ENCODE data around the gene AMFR. TPM values are rescaled to one million over a fixed set of nuclear protein-coding genes. Genes with fewer than 3 reads are reported as not detected.

Gene AMFR
- total and polyA plus RNA-seq, 2 donors: 34.6 to 52.4 TPM

DNA sequence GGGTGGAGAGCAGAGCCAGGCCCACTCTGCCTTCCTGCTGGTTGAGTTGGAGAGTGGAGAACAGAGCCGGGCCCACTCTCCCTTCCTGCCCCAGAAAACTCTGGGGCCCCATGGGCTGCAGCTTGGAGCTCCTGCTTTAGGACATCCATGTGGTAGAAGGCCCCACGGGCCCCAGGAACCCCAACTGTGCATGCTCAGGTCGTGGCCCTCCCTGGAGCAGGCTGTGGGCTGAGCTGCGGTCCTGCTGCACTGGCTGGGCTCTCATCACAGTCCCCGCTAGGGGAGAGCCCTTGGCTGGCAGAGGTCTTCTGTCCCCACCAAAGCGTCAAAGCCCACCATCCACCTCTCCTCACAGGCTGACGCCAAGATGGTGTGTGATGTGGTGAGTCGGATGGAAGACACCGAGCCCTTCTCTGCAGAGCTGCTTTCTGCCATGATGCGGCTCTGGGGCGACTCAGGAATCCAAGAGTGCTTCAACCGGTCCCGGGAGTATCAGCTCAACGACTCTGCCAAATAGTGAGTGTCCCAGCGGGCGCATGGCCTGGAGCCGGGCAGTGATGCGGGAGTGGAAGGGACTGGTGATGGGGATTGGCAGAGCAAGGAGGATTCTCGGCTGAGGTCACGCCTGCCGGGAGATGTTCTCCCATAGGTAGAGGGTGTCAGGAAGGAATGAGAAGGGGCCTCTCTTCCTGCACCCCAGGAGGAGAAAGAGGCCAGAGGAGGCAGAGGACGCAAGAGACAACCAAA is 96.9 kb downstream of the AMFR start:
- WGBS: 96% methylated on average over 22 of the region's 22 CpGs
- no peak for DNase-seq (ENCODE audit: low read depth in 6 of 9, low spot score in 9 of 9)
- H3K4me1 ChIP-seq (ENCODE audit: control insufficient read depth in 2 of 2, insufficient read depth in 2 of 2, low read length in 2 of 2): no peaks in the 10 kb centered on the region
- H3K27ac ChIP-seq (ENCODE audit: low read depth in 1 of 2, low read length in 1 of 2): no peak overlapping the region
- no peaks in the 10 kb centered on the region for H3K36me3 ChIP-seq (ENCODE audit: control insufficient read depth in 2 of 2, insufficient read depth in 2 of 2, low read length in 1 of 2)
- H3K9me3 ChIP-seq (ENCODE audit: control insufficient read depth in 2 of 2, insufficient read depth in 1 of 2, low read length in 1 of 2): no peaks in the 10 kb centered on the region
- H3K27me3 ChIP-seq (ENCODE audit: control insufficient read depth in 2 of 2, insufficient read depth in 1 of 2, low read length in 1 of 2): no peaks in the 10 kb centered on the region
- no peak overlapping the region for H3K4me3 ChIP-seq (ENCODE audit: low read length in 2 of 2)

DNA sequence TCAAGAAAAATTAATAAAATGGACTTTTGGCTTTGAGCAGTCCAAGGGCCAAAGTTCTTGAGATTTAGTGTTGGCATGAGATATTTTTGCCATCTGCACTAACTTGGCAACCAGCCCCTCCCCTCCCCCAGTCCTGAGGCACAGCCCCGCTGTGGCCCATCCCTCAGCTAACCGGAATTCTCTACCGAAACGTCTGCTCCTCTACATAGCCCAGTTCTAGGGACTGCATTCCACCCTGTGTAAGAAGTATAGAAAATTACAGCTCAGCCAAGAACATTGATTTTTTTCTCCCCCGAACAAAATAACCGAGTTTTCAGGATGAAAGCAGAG is 97.5 kb downstream of the AMFR start:
- H3K27ac ChIP-seq (ENCODE audit: low read depth in 1 of 2, low read length in 1 of 2): no peak overlapping the region
- no peak overlapping the region for H3K4me3 ChIP-seq (ENCODE audit: low read length in 2 of 2)
- H3K4me1 ChIP-seq (ENCODE audit: control insufficient read depth in 2 of 2, insufficient read depth in 2 of 2, low read length in 2 of 2): no peaks in the 10 kb centered on the region
- DNase-seq (ENCODE audit: low read depth in 6 of 9, low spot score in 9 of 9): no peak
- no peaks in the 10 kb centered on the region for H3K36me3 ChIP-seq (ENCODE audit: control insufficient read depth in 2 of 2, insufficient read depth in 2 of 2, low read length in 1 of 2)
- 96% methylated on average over 6 of the region's 6 CpGs for WGBS
- no peaks in the 10 kb centered on the region for H3K27me3 ChIP-seq (ENCODE audit: control insufficient read depth in 2 of 2, insufficient read depth in 1 of 2, low read length in 1 of 2)
- no peaks in the 10 kb centered on the region for H3K9me3 ChIP-seq (ENCODE audit: control insufficient read depth in 2 of 2, insufficient read depth in 1 of 2, low read length in 1 of 2)

DNA sequence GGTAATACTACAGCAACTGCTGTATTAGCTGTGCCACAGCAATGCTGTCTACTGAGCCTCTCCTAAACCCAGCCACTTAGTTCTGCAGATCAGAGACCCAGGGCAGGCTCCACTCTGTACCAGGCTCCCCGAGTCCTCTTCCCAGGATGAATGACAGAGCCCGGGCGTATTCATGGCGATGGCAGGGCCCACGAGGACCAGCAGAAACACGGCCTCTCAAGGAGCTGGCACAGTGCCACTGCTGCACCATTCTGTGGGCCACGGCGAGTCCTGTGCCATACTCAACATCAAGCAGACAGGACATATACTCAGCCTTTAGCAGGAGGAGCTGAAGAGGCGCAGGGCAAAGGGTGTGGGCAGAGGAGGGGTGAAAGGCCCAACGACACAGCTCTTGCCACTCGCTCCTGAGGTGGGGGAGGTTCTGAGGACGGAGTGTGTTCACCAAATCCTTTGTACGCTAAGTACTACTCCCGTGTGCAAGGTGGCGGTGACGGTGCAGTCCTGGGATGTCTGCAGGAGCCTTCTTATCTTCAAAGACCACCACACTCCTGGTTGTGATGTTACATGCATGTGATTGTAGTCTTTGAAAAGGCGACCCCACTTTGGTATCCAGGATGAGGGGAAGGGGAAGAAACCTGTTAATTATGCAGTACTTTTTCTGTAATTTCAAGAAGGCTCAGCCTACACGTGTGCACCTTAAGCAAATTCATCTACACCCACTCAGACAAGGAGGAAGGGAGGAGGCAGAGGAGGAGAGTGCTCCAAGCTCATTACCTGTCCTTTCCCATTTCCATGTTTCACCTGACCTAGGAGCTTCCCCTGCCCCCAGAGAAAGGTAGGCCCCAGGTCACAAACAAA is 98.0 kb downstream of the AMFR start:
- H3K27me3 ChIP-seq (ENCODE audit: control insufficient read depth in 2 of 2, insufficient read depth in 1 of 2, low read length in 1 of 2): no peaks in the 10 kb centered on the region
- 95% methylated on average over 18 of the region's 18 CpGs for WGBS
- H3K4me3 ChIP-seq (ENCODE audit: low read length in 2 of 2): no peak overlapping the region
- DNase-seq (ENCODE audit: low read depth in 6 of 9, low spot score in 9 of 9): no peak
- no peaks in the 10 kb centered on the region for H3K9me3 ChIP-seq (ENCODE audit: control insufficient read depth in 2 of 2, insufficient read depth in 1 of 2, low read length in 1 of 2)
- no peaks in the 10 kb centered on the region for H3K4me1 ChIP-seq (ENCODE audit: control insufficient read depth in 2 of 2, insufficient read depth in 2 of 2, low read length in 2 of 2)
- no peak overlapping the region for H3K27ac ChIP-seq (ENCODE audit: low read depth in 1 of 2, low read length in 1 of 2)
- no peaks in the 10 kb centered on the region for H3K36me3 ChIP-seq (ENCODE audit: control insufficient read depth in 2 of 2, insufficient read depth in 2 of 2, low read length in 1 of 2)

DNA sequence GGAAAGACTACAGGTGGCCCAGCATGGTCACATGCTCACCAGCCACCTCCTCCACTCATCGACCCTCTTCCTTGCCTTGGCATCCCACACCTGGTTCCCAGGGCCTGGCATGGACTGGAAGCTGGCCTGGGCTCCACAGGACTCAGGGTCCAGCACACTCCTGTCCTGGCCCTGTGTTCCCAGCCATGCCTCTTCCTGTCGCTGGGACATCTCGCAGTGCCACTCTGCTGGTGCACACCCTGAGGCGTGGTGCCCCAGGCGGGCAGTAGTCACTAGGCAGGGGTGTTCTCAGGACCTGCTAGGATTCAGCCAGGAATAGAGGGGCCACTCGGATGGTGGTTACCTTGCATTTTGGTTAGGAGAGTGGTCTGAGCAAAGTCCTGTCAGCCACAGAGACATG is 99.4 kb downstream of the AMFR start:
- no peaks in the 10 kb centered on the region for H3K9me3 ChIP-seq (ENCODE audit: control insufficient read depth in 2 of 2, insufficient read depth in 1 of 2, low read length in 1 of 2)
- no peak overlapping the region for H3K4me3 ChIP-seq (ENCODE audit: low read length in 2 of 2)
- WGBS: 94% methylated on average over 6 of the region's 6 CpGs
- H3K27me3 ChIP-seq (ENCODE audit: control insufficient read depth in 2 of 2, insufficient read depth in 1 of 2, low read length in 1 of 2): no peaks in the 10 kb centered on the region
- no peaks in the 10 kb centered on the region for H3K4me1 ChIP-seq (ENCODE audit: control insufficient read depth in 2 of 2, insufficient read depth in 2 of 2, low read length in 2 of 2)
- no peak for DNase-seq (ENCODE audit: low read depth in 6 of 9, low spot score in 9 of 9)
- H3K36me3 ChIP-seq (ENCODE audit: control insufficient read depth in 2 of 2, insufficient read depth in 2 of 2, low read length in 1 of 2): no peaks in the 10 kb centered on the region
- no peak overlapping the region for H3K27ac ChIP-seq (ENCODE audit: low read depth in 1 of 2, low read length in 1 of 2)

DNA sequence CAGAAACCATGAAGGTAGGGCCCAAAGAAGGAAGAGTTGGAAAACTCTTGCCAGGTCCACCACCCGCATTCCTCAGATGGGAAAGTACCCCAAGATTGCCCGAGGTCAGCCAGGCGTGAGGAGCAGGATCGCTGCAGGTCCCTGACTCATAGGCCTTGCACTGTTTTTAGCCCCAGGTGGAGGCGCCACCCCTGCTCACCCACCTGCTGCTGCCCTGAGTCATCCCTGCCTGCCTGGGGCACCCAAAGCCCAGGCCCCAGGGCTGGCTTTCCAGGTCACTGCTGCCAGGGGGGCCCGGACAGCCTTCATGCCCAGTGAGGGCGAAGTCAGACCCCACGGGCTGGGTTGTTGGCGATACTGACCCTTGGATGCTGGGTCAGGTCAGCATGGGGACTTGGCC is 100.9 kb downstream of the AMFR start:
- Histone ChIP-seq H3K4me1 (ENCODE audit: control insufficient read depth in 2 of 2, insufficient read depth in 2 of 2, low read length in 2 of 2) (no peaks in the 10 kb centered on the region), H3K36me3 (ENCODE audit: control insufficient read depth in 2 of 2, insufficient read depth in 2 of 2, low read length in 1 of 2) (no peaks in the 10 kb centered on the region), H3K4me3 (ENCODE audit: low read length in 2 of 2) (no peak overlapping the region), H3K9me3 (ENCODE audit: control insufficient read depth in 2 of 2, insufficient read depth in 1 of 2, low read length in 1 of 2) (no peaks in the 10 kb centered on the region), H3K27ac (ENCODE audit: low read depth in 1 of 2, low read length in 1 of 2) (no peak overlapping the region), H3K27me3 (ENCODE audit: control insufficient read depth in 2 of 2, insufficient read depth in 1 of 2, low read length in 1 of 2) (no peaks in the 10 kb centered on the region)
- DNase-seq (ENCODE audit: low read depth in 6 of 9, low spot score in 9 of 9): no peak
- 97% methylated on average over 9 of the region's 9 CpGs for WGBS

DNA sequence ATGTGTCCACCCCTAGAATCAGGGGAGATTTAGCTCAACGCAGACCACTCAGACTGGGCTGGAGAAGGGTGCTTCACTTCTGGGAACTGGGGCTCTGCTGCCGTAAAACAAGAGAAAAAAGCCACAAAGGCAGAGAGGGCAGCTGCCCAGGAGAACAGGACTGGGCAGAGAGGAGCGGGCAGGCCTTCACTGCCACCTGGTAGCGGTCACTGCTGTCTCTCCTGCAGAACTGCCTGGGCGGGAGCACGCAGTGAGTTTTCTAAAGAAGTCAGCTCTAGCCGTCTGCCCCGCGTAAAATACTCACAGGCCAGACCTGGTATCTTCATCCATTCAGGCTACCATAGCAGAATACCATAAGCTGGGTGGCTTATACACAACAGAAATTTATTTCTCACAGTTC is 103.8 kb downstream of the AMFR start:
- peaks cover 4 to 6% of the 10 kb centered on the region in 2 donors for H3K4me1 ChIP-seq (ENCODE audit: control insufficient read depth in 2 of 2, insufficient read depth in 2 of 2, low read length in 2 of 2)
- H3K4me3 ChIP-seq (ENCODE audit: low read length in 2 of 2): no peak overlapping the region
- H3K27ac ChIP-seq (ENCODE audit: low read depth in 1 of 2, low read length in 1 of 2): no peak overlapping the region
- DNase-seq (ENCODE audit: low read depth in 6 of 9, low spot score in 9 of 9): no peak
- WGBS: 97% methylated on average over 9 of the region's 9 CpGs
- H3K36me3 ChIP-seq (ENCODE audit: control insufficient read depth in 2 of 2, insufficient read depth in 2 of 2, low read length in 1 of 2): no peaks in the 10 kb centered on the region
- peaks cover 0 to 4% of the 10 kb centered on the region in 2 donors for H3K27me3 ChIP-seq (ENCODE audit: control insufficient read depth in 2 of 2, insufficient read depth in 1 of 2, low read length in 1 of 2)
- H3K9me3 ChIP-seq (ENCODE audit: control insufficient read depth in 2 of 2, insufficient read depth in 1 of 2, low read length in 1 of 2): no peaks in the 10 kb centered on the region

DNA sequence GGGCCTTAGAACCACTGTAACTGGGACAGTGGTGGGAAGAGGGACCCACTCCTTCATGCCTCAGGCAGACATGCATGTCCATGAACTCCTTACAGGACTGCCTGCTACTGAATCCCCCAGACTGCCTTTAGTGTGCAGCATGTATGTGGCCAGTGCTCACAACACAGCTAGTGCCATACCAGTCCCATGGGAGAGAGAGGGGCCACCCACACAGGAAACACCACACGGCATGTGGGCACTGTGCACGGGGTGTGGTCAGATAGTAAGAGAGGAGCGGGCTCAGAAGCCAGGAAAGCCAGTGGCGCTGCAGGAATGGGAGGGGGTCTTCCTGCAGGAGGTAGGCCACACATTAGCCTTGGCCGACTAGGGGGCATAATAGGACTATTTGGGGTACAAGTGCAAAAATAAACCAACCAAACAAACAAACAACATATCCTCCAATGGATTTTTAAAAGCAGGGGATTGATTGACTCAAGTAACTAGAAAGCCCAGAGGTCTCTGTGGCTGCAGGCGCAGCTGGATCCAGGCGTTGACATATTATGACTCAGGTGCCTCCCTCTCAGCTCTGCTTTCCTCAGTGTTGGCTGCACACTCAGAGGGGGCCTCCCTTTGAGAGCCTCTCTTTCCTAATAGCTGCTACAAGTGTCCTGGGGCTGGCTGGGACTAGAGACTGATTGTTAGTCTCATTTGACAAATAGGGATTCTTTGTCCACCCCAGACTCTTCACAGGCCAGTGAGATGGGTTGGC is 104.4 kb downstream of the AMFR start:
- no peak for DNase-seq (ENCODE audit: low read depth in 6 of 9, low spot score in 9 of 9)
- Histone ChIP-seq H3K36me3 (ENCODE audit: control insufficient read depth in 2 of 2, insufficient read depth in 2 of 2, low read length in 1 of 2) (no peaks in the 10 kb centered on the region), H3K9me3 (ENCODE audit: control insufficient read depth in 2 of 2, insufficient read depth in 1 of 2, low read length in 1 of 2) (no peaks in the 10 kb centered on the region), H3K27me3 (ENCODE audit: control insufficient read depth in 2 of 2, insufficient read depth in 1 of 2, low read length in 1 of 2) (peaks cover 0 to 4% of the 10 kb centered on the region in 2 donors), H3K4me3 (ENCODE audit: low read length in 2 of 2) (no peak overlapping the region), H3K4me1 (ENCODE audit: control insufficient read depth in 2 of 2, insufficient read depth in 2 of 2, low read length in 2 of 2) (peaks cover 4 to 6% of the 10 kb centered on the region in 2 donors), H3K27ac (ENCODE audit: low read depth in 1 of 2, low read length in 1 of 2) (no peak overlapping the region)
- 38% methylated on average over 7 of the region's 7 CpGs for WGBS

DNA sequence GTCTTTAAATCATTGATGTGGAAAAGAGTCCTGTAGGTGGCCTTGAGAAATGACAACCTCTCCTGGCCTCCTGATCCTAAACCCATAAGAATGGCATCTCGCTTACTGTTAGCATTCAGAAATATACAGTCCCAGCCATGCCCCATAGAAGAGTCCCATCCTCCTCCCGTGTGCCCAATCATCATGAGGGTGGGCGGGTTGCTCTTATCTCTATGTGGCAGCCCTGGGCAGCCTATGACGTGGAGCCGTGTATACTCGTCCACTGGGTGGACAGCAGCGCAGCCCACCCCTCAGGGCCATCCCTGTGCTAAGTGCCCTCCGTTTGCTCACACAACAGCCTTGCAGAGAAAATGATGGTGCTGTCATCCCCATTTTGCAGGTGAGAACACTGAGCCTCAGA is 105.3 kb downstream of the AMFR start:
- no peak overlapping the region for H3K4me3 ChIP-seq (ENCODE audit: low read length in 2 of 2)
- no peak for DNase-seq (ENCODE audit: low read depth in 6 of 9, low spot score in 9 of 9)
- WGBS: 97% methylated on average over 8 of the region's 8 CpGs
- peaks cover 0 to 4% of the 10 kb centered on the region in 2 donors for H3K27me3 ChIP-seq (ENCODE audit: control insufficient read depth in 2 of 2, insufficient read depth in 1 of 2, low read length in 1 of 2)
- no peaks in the 10 kb centered on the region for H3K36me3 ChIP-seq (ENCODE audit: control insufficient read depth in 2 of 2, insufficient read depth in 2 of 2, low read length in 1 of 2)
- peaks cover 4 to 6% of the 10 kb centered on the region in 2 donors for H3K4me1 ChIP-seq (ENCODE audit: control insufficient read depth in 2 of 2, insufficient read depth in 2 of 2, low read length in 2 of 2)
- no peak overlapping the region for H3K27ac ChIP-seq (ENCODE audit: low read depth in 1 of 2, low read length in 1 of 2)
- H3K9me3 ChIP-seq (ENCODE audit: control insufficient read depth in 2 of 2, insufficient read depth in 1 of 2, low read length in 1 of 2): no peaks in the 10 kb centered on the region

DNA sequence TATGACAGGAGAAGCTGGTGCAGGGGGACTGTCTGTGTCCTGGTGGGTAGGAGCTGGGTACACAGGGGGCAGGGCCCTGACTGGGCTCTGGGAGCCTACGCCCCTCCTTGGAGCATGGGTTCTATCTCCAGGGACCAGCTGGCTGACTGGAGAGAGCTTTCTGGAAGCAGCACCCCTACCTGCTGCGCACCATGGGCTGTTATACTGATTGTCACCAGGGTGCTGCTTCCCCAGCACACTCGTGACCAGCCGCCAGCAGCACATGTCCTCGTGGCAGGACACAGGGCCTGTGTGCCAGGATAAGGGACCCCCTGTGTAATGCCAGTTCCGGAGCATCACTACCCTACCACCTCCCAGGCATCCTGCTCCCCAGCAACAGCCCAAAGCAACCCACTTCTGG is 106.0 kb downstream of the AMFR start:
- H3K27ac ChIP-seq (ENCODE audit: low read depth in 1 of 2, low read length in 1 of 2): no peak overlapping the region
- H3K4me1 ChIP-seq (ENCODE audit: control insufficient read depth in 2 of 2, insufficient read depth in 2 of 2, low read length in 2 of 2): peaks cover 4 to 6% of the 10 kb centered on the region in 2 donors
- peaks cover 0 to 4% of the 10 kb centered on the region in 2 donors for H3K27me3 ChIP-seq (ENCODE audit: control insufficient read depth in 2 of 2, insufficient read depth in 1 of 2, low read length in 1 of 2)
- H3K9me3 ChIP-seq (ENCODE audit: control insufficient read depth in 2 of 2, insufficient read depth in 1 of 2, low read length in 1 of 2): no peaks in the 10 kb centered on the region
- no peak overlapping the region for H3K4me3 ChIP-seq (ENCODE audit: low read length in 2 of 2)
- H3K36me3 ChIP-seq (ENCODE audit: control insufficient read depth in 2 of 2, insufficient read depth in 2 of 2, low read length in 1 of 2): no peaks in the 10 kb centered on the region
- 98% methylated on average over 6 of the region's 6 CpGs for WGBS
- no peak for DNase-seq (ENCODE audit: low read depth in 6 of 9, low spot score in 9 of 9)
